DMS79 treated with DMSO at 0.1 percent for 48 hours (cell line): ENCODE results near the gene DHRS4L2.
"Not testable (repeated sequence)": the region's sequence is repeated elsewhere in the genome, so short reads cannot be mapped to it uniquely, and the experiment has no call there.

Source experiments
- DNase-seq: peaks from one replicate; lab custom pipeline; 2025; lab: John Stamatoyannopoulos, UW

The DHRS4L2 gene

DNA sequence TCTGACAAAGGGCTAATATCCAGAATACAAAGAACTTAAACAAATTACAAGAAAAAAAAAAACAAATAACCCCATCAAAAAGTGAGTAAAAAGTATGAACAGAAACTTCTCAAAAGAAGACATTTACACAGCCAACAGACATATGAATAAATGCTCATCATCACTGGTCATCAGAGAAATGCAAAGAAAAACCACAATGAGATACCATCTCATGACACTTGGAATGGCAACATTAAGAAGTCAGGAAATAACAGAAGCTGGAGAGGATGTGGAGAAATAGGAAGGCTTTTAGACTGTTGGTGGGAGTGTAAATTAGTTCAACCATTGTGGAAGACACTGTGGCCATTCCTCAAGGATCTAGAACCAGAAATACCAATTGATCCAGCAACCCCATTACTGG lies 30.2 kb downstream of the DHRS4L2 start:
- not testable (repeated sequence) for DNase-seq

DNA sequence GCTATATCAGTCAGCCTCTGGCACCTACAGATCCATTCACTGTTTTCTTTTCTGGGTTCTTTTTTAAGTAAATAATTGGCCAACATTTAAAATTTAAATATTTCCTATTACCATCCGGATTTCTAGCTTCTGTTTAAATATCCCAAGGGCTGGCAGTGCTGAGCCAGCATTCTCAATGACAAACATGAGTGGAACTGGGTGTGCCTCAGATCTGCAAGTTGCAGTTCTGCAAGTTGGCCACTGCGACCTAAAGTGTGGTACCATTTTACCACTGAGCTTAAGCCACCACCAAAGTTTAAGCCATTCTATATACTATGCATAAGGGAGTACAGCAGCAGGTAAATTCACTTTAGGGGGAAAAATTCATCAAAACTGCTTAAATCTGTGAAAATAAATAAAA lies 31.2 kb downstream of the DHRS4L2 start:
- not testable (repeated sequence) for DNase-seq

DNA sequence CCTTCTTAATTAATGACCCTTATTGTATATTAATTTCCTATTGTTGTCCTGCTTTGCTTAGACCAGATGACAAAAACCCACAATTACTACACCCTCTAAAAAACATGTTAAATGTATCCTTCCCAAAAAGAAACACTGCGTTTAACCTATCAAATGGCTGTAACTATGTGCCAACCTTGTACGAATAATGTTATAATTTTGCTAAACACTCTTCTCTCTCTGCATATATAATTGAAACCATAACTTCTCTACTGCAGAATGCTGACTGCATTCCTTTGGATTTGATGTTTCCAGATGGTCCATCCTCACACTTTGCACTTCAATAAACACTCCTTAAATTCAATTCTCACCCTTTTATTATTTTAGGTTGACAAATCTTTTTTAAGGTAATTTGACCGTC lies 31.8 kb downstream of the DHRS4L2 start:
- not testable (repeated sequence) for DNase-seq

DNA sequence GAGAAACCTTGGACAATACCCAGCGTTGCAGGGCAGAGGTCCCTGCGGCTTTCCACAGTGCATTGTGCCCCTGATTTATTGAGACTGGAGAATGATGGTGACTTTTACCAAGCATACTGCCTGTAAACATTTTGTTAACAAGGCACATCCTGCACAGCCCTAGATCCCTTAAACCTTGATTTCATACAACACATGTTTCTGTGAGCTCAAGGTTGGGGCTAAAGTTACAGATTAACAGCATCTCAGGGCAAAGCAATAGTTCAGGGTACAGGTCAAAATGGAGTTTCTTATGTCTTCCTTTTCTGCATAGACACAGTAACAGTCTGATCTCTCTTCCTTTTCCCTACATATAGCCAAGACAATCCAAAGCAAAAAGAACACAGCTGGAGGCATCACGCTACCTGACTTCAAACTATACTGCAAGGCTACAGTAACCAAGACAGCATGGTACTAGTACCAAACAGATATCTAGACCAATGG lies 36.2 kb downstream of the DHRS4L2 start:
- not testable (repeated sequence) for DNase-seq

DNA sequence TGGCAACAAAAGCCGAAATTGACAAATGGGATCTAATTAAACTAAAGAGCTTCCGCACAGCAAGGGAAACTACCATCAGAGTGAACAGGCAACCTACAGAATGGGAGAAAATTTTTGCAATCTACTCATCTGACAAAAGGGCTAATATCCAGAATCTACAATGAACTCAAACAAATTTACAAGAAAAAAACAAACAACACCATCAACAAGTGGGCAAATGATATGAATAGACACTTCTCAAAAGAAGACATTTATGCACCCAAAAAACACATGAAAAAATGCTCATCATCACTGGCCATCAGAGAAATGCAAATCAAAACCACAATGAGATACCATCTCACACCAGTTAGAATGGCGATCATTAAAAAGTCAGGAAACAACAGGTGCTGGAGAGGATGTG lies 41.0 kb downstream of the DHRS4L2 start:
- DNase-seq, result not testable (repeated sequence)

DNA sequence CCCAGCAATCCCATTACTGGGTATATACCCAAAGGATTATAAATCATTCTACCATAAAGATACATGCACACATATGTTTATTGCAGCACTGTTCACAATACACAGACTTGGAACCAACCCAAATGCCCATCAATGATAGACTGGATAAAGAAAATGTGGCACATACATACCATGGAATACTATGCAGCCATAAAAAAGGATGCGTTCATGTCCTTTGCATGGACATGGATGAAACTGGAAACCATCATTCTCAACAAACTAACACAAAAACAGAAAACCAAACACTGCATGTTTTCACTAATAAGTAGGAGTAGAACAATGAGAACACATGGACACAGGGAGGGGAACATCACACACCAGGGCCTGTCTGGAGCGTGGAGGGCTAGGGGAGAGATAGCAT lies 42.6 kb downstream of the DHRS4L2 start:
- not testable (repeated sequence) for DNase-seq

DNA sequence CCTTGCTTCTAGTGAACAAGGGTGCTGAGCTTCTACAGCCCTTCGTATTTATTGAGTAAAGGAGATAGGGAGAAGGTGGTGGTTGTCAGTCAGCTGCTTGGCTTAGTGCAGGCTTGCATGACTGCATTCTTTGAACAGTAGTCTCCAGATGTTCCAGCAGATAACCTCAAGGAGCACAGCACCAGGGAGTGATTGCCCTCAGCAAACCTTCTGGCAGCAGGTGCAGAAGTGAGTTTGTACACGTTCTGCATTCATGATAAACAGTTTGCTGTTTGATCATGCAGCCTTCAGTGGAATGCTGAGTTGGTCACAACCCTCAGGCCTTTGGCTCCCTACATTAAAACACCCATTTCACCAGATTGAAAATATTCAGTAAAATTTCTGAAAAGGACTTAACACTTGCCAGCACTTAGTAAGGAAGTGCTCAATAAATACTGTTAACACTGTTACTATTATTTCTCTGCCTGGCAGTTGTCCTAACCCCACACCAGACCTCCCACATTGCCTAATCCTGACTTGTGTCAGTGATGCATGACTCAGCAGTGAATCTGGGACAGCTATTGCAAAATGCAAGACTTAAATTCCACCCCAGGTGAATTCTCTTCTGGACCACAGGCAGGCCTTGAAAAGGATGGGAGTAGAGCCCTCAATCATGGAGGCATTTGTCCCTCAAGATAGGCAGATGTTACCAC lies 44.1 kb downstream of the DHRS4L2 start:
- no peak for DNase-seq

DNA sequence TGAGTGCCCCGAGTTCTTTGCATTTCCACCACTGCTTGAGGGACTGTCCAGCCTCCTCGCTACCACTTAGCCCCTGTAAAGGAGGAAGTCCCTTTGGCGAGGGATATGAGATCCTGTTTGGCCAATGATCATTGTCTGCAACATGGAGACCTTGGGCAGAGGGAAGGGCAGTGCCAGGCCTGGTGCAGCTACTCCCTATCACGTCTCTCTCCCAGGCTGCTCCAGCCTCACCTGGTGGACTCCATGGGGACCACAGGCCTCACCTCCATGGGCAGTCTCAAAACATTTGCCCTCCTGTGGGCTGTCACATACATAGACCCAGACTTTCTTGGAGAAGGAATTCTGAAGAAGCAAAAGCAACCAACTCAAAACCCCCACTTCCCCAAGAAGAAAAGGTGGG lies 47.0 kb downstream of the DHRS4L2 start:
- peak; percentile 31 for DNase-seq

DNA sequence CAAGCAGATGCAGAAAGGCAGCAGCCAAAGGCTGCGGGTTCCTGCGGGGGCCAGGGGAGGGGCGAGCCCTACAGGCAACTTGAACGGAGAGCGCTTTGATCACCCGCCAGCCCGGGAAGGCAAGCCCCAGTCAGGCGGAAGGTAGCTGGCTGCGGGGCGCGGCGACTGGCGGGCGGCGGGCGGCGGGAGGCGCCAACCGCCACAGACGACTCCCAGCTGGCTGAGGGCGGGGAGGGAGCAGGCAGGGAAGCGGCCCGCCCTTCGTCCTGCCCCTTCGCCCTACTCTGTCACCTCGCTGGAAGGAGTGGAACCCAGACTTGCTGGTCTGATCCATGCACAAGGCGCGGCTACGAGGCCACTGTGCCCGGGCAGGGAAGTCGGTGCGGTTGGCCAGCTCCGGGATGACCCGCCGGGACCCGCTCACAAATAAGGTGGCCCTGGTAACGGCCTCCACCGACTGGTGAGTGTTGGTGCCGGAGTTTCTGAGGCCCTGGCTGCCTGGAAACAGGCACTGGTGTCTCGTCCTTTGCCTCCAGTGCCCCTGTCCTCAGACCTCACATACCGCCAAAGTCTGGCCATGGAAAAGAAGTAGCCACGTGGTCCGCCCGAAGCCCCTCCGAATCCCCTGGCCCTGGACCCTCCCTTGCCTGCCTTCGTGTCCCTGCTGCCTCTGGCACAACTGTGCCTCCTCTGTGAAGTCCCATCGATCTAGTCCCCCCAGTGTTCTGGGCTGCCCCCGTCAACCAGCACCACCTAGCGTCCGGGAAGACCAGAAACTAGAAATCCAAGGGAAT lies 47.6 kb downstream of the DHRS4L2 start:
- peak; percentile 86 for DNase-seq

DNA sequence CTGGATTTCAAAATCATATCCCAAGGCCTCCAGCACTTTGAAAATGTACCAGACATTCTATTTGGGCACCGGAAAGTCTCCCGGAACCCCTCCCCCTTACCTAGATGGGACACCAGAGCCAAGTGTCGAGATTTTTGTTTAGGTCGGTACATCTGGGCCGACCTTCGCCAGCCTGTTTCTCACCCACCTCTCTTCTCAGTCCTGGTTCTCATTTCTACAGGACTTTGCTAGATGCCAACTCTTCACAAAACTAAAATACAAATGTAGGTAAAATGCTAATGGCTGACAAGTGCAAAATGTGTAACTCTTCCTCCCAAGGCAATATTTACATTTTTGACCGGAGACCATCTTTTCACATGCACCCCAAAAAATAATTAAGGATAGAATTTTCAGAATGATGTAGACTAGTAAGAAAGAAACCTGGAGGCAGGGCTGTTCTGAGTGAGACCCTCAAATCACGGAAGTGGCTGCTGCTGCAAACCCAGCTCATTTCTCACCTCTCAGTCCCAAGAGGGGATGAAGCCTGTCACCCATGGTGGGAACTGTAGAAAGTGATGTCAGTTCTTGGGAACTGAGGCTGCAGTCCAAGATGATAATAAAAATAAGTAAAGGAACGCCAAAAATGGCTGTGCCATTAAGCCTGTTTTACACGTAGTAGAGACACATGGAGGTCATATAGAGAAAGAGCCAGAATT lies 48.4 kb downstream of the DHRS4L2 start:
- not testable (repeated sequence) for DNase-seq

DNA sequence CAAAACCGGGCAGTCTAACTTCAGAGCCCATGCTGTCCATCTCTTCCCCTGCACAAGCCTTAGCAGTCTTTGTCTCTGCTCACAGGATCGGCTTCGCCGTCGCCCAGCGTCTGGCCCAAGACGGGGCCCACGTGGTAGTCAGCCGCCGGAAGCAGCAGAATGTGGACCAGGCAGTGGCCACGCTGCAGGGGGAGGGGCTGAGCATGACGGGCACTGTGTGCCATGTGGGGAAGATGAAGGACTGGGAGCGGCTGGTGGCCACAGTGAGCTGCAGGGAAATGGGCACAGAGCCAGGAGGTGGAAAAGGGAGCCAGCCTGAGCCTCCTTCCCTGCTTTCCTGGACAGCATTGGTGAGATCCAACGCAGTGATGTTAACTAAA lies 48.9 kb downstream of the DHRS4L2 start:
- DNase-seq, result no peak

DNA sequence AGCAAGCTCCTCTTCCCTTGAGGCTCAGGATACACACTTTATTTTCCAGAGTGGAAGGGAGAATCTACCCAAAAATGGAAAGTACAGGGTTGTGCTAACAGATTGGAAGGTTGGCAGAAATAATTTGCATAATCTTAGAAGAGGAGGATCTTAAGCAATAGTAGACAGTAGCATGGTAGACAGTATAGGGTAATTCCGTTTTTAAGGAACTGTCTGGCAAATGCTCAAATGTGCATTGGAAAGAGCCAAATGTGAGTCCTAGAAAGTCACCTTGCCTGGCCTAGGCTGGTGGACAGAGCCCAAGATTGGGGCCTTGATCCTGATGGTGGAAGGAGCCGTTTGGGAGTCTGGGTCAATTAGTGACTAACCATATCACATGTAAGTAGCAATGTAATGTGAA lies 50.0 kb downstream of the DHRS4L2 start:
- no peak for DNase-seq

DNA sequence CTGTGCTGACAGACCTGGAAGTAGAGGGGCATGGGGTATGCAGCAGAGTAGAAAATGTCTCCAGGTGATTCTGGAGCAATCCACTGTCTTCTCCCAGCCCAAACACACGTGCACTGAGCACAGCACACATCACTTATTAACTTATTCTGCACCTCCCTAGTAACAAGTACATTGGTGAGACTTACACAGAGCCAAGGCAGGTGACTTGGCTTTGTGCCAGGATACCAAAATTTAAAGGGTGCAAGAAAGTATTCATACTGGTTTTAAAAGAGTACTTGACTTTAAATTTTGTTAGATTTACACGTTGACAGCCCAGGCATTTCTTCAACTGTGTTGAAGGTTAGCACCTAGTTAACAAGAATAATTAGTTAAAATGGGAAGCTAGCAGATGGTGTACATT lies 52.0 kb downstream of the DHRS4L2 start:
- DNase-seq, result no peak

DNA sequence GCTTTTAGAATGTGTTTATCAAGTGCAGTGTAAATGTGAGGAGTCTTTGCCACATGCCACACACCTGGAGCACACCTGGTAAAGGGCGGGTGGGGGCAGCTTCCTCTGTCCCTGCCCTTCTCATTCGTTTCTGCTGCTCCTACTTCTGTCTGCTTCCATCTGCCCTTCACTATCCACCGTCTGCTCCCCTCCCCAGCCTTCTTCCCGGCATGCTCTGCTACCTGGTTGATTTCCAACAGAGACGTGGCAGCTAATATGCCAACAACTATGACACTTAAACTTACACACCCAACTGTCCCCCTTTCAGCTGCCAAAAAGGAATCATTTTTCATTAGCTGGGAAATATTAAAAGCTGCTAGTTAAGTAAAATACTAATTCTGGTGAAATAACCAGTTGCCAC lies 54.0 kb downstream of the DHRS4L2 start:
- no peak for DNase-seq

DNA sequence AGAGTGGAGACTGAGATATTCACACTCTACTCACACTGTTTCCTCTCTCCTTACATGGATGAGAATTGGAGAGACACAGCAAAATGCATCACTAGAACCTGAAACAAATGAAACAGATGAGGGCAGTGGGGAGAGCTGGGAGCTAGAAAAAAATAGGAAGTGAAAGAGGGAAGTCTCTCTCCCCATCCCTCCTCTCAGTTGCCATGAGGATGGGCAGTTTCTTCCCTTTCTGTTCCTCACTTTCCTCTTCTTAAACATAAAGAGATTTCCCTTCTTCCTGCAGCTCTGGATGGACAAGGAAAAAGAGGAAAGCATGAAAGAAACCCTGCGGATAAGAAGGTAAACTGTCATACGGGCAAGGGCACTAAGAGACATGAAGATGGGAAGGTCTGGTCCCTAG lies 60.3 kb downstream of the DHRS4L2 start:
- DNase-seq, result not testable (repeated sequence)

DNA sequence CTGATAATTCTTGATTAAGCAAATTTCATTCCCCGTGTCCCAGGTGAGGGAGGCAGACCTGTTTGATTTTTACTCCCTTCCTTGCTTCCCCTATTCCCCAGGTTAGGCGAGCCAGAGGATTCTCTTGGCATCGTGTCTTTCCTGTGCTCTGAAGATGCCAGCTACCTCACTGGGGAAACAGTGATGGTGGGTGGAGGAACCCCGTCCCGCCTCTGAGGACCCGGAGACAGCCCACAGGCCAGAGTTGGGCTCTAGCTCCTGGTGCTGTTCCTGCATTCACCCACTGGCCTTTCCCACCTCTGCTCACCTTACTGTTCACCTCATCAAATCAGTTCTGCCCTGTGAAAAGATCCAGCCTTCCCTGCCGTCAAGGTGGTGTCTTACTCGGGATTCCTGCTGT lies 62.0 kb downstream of the DHRS4L2 start:
- DNase-seq, result not testable (repeated sequence)

DNA sequence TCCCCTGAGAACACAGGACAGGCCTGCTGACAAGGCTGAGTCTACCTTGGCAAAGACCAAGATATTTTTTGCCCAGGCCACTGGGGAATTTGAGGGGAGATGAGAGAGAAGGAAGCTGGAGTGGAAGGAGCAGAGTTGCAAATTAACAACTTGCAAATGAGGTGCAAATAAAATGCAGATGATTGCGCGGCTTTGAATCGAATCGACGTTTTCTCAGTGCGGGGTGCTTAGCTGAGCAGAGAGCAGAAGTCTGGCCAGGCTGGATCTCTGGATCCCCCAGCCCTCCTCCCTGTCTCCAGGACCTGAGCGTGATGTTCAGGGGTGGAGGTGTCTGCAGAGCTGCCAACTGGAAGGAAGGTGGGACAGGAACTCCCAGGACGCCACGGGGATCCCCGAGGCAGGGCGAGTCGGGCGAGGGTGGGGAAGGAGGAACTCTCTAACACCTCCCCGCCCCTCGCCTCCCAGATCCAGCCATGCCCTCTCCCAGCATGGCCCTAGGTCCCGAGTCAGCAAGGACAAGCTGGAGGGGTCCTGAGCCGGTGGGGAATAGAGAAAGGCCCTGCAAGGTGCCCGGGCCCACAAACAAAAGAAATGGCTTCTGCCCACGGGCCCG lies 62.6 kb downstream of the DHRS4L2 start:
- DNase-seq, result no peak

DNA sequence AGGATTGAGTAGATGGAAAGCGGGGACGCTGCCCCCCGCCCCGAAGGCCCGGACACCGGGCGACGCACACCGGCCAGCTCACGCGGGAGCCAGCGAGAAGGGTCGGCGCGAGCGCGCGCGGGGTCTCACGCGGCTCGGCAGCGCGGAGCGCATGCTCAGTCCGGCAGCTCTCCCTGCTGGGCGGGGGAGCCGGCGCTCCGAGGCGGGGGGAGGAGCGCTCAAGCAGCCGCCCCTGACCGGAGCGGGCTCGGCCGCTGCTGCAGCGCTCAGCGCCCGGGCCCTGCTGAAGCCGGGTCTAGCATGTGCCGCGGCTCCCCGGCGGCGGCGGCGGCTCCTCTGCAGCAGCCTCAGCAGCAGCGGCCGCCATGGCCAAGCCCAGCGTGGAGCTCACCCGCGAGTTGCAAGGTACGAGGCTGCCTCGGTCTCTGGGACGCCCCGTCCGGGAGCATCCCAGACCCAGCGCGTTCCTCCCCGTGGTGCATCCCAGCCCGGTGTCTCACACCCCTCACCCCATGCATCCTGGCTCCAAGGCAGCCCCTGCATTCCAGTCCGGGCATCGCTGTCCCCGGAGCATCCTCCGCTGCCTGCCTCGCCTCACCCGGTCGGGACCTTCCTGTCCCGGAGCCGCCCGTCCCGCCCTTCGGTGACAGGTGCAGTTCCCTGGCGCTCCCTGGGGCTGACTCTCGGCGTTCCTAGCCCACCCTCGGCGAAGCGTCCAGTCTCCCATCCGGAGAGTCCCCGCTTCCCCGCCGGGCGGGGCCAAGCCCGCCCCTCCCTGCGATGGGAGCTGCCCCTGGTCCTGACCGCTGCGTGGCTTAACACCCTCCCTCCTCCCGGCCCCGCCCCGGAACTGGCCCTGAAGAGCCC lies 63.3 kb downstream of the DHRS4L2 start, which contains the start of gene CARMIL3:
CARMIL3 (plus strand) TSS at position 221 of the 867 bp plus-strand sequence; CDS start at position 366, 145 bp downstream.
- DNase-seq, result peak; percentile 63

DNA sequence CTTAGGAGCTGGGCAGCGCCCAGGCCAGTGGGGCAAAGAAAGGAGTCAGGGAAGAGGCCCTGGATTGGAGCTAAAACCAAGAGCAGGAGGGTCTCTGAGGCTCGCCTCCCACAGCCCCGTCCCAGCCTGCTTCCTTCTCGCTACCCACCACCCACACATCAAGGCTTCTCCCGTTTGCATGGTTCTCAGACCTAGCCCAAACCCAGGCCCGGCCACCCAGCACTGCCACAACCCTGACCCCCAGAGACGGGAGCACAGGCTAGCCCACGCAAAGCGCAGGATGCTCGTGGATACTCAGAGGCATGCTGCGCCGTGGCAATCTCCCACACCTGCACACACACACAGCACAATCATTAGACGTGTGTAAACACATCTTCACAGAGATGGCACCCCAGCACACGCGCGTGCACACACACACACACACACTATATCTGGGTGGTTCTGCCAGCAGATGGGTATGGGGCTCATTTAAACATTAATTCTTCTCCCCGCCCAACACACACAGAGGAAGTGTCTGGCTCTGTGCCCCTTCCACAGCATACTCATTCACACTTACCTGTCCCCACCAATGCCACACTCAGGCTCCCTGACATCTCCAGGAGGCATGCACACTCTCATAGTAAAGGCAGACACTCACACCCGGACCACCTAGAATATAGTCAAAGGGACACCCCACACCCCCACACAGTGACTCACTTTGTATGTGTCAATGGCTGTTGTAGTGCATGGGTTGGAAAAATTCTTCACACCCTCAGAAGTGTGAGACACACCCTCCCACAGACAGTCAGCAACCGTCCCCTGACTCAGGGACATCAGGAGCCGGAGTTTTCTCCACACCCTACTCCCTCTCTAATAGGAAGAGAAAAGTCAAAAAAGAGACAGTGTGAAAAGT lies 64.2 kb downstream of the DHRS4L2 start:
- DNase-seq, result no peak
